ENCODE results near the gene RBCK1.
"Not testable (repeated sequence)": the region's sequence is repeated elsewhere in the genome, so short reads cannot be mapped to it uniquely, and the experiment has no call there.

RBCK1 gene

DNA sequence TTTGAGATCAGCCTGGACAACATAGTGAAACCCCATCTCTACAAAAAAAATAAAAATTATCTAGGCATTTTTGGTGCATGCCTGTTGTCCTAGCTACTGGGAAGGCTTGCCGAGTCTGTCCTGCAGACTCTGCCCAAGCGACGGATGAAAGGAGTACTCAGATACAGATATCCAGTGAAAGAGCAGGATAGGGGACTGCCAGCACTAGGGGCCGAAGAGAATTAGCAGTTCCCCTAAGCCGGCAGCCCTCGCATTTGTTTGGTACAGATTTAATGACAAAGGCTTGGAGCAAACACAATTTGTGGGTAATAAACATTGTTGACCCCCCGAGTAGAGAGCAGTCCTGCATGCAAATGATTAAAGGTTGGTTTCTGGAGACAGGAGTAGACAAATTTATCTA is 59.7 kb downstream of the RBCK1 start:
- FAIRE-seq (no peak), DNase-seq (ENCODE audit: low spot score) (no peak)

GRCh38 chr20:469746-470490 is 61.8 kb downstream of the RBCK1 start:
- FAIRE-seq (no peak), DNase-seq (ENCODE audit: low spot score) (no peak)

- FAIRE-seq = no peak
- DNase-seq (ENCODE audit: low spot score) = no peak
Measured at GRCh38 chr20:472137-472846, 64.2 kb downstream of the RBCK1 start.

DNA sequence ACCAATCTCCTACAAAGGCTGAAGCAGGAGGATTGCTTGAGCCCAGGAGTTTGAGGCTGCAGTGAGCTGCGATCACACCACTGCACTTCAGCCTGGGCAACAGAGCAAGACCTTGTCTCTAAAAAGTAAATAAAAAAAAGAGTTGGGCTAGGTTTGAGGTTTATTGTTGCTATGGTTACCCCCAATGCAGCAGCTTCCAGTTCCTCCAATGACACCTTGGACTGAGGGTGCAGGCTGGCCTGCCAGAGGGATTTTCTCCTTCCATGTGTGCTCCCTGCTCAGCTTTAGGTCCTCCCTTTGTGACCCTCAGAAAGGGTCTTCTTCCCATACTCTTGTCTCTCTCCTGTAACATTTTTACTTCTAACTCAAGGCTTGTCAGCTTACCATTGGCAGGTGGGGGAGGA is 64.8 kb downstream of the RBCK1 start:
- DNase-seq (ENCODE audit: low spot score) (no peak), FAIRE-seq (no peak)

- FAIRE-seq (no peak), DNase-seq (ENCODE audit: low spot score) (no peak)
Measured at GRCh38 chr20:474581-474980, 66.5 kb downstream of the RBCK1 start.

DNA sequence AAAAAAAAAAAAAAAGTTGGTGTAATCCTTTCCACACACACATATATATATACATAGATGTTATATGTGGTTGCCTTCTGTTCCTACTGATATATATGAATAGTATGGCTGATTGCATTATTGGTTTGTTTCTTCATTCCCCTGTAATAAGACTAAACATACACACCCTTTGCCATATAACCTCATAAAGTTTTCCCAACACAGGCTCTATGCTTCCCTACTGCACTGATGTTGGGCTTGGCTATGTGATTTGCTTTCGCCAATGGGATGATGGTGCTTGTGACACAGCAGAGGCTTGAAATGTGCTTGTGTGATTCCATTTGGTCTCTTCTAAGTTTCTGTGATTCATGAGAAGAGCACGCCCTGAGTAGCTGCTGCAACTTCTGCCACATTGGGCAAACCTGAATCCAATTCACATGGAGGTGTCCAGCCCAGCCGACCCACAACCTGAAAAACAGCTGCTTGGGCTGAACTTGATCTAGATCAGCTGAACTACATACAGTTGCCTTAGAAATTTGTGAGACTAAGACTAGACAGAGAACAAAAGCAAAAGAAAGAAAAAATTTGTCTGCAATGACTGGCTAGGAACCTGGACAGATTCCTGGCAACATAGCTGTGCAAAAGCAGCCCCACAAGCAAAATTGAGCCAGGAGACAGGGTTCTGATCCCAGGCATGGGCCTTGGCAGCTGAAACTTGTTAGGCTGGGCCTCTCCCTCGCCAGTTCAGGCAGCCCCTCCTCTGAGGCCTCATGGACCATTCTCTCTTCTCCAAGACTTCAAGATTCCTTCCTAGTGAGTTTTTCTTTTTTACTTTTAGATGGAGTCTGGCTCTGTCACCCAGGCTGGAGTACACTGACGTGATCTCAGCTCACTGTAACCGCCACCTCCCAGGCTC is 67.6 kb downstream of the RBCK1 start:
- FAIRE-seq (no peak), DNase-seq (ENCODE audit: low spot score) (no peak)

DNA sequence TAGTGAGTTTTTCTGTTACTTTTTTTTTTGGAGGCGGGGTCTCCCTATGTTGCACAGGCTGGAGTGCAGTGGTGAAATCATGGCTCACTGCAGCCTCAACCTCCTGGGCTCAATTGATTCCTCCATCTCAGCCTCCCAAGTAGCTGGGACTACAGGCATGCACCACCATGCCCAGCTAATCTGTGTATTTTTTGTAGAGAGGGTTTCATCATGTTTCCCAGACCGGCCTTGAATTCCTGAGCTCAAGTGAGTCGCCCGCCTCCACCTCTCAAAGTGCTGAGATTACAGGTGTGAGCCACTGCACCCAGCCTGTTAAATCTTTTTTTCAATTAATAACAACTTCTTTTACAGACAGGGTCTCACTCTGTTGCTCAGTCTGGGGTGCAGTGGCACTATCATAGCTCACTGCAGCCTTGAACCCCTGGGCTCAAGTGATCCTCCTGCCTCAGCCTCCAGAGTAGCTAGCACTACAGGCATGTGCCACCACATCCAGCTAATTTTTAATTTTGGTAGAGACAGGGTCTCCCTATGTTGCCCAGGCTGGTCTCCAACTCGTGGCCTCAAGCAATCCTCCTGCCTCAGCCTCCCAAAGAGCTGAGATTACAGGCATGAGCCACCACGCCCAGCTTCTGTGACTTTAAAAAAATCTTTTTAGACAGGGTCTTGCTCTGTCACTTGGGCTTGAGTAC is 68.6 kb downstream of the RBCK1 start:
- FAIRE-seq; DNase-seq (ENCODE audit: low spot score): not testable (repeated sequence)

DNA sequence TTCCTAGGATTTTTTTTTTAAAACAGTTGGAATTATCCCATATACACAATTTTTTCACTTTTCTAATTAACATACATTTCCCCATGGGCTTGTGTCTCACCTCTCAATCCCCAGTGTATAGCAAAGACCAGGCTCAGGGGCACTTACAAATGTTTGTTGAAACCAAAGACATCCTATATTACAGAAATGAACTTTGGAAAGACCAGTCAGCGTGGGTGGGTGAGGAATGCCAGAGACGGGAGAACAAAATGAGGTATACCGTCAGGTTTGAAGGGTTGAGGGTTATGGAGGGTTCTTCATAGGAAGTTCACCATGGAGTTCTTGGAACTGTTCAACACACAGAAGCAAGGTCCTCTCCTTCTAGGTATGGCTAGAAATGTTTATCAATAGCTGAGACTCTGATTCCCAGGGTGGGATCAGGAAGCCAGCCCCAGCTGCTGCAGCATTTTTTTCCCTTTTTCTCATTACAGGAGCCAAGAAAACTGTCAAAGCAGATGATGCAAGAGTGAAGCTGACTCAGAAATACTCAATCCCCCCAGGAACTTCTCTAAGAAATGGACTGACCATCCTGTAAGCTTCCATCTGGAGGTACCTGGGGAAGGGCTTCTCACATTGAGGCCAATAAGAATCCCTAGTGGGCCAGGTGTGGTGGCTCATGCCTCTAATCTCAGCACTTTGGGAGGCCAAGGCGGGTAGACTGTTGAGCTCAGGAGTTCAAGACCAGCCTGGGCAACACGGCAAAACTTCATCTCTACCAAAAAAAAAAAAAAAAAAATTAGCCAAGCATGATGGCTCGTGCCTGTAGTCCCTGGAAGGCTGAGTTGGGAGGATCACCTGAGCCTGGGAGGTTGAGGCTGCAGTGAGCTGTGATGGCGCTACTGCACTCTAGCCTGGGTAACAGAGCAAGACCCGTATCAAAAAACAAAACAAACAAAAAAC is 70.2 kb downstream of the RBCK1 start:
- FAIRE-seq (no peak), DNase-seq (ENCODE audit: low spot score) (no peak)

DNA sequence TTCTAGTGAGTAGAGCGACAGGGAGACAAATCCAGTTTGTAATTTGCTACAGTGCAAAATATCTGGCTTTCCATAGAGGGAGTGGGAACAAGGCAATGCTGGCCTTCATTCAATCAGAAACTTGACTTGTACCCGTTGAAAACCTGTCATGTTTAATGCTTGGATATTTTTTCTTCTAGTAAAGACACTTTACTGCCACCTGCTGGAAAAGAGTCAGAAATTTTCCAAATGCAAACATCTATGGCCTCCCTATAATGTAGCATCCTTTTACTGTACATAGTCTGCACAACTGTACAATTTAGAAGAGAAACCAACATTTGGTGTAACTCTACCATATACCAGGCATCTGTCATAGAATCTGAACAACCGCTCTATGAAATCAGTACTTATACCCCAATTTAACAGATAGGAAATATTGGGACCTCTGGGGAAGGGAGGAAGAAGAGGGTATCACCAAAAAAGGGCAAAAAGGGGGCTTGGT is 70.9 kb downstream of the RBCK1 start:
- FAIRE-seq (peak; percentile 69), DNase-seq (ENCODE audit: low spot score) (peak; percentile 57)

GRCh38 chr20:479487-479886 is 71.4 kb downstream of the RBCK1 start:
- no peak for FAIRE-seq

DNA sequence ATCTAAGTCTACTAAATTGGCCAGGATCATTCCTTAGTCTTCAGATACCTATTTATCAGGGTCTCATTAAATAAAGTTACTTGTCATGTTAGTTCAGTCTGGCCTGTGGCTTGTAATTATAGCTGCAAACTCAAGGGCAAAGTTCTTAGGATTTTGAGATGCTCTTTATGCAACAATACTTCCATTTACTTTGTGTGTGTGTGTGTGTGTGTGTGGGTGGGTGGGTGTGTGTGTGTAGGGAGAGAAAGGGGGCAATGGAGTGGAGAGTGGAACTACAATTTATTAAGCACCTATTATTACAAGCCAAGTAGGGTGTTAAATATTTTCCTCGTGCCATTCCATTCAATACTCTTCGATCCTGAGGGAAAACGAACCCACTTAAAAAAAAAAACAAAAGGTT is 71.9 kb downstream of the RBCK1 start:
- FAIRE-seq = no peak
- DNase-seq (ENCODE audit: low spot score) = no peak

More at GRCh38 chr20:479487-479886, 71.4 kb downstream of the RBCK1 start:
- no peak for DNase-seq (ENCODE audit: low spot score)

DNA sequence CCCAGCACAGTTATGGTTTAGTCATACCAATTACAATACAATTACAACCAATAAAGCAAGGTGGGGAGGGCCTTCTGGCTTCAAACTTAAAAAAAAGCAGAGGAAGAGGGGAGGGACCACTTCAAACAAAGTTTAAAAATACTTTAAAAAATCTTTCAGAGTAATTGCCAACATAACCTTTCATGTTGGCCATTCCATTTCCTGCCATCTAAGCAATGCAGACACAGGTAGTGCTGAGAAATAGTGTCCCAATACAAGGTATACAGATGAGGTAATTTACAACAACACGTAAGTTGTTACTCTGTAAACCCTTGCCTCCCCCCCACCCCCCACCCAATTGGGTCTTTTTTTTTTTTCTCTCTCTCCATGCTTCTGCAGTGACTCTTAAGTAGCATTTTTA is 73.1 kb downstream of the RBCK1 start:
- DNase-seq (ENCODE audit: low spot score) (no peak), FAIRE-seq (no peak)

Data from RCC 7860 (cell line).